ENCODE results near the gene TCIRG1. TPM values are rescaled to one million over a fixed set of nuclear protein-coding genes. Genes with fewer than 3 reads are reported as not detected.

The TCIRG1 gene
- total and polyA plus RNA-seq, 2 of the 13 experiments (the other 11 are each of a cell fraction or from before 2014, with no cell fraction given) = 48.0 to 69.6 TPM

- TF ChIP-seq PAXIP1 (CRISPR knock-in tag; conservative IDR thresholded peaks at IDR 0.05) = peak; percentile 86
- 0 out of 2 replicates have a peak, but pooled peaks have one; percentile 47 for TF ChIP-seq MYPOP (CRISPR knock-in tag; IDR thresholded peaks at IDR 0.05)
- peak; percentile 79 for TF ChIP-seq GATAD2A (CRISPR knock-in tag; IDR thresholded peaks at IDR 0.05)
- TF ChIP-seq NRL (CRISPR knock-in tag; IDR thresholded peaks at IDR 0.05; ENCODE audit: borderline replicate concordance) = no peak
- no peak for TF ChIP-seq DMTF1 (CRISPR knock-in tag; IDR thresholded peaks at IDR 0.05)
- TF ChIP-seq HOXA3 (CRISPR knock-in tag; IDR thresholded peaks at IDR 0.05) = peak; percentile 69
- no peak for TF ChIP-seq XBP1 (CRISPR knock-in tag; IDR thresholded peaks at IDR 0.05)
- 0 out of 2 replicates have a peak, but pooled peaks have one; percentile 18 for TF ChIP-seq ZNF644 (CRISPR knock-in tag; IDR thresholded peaks at IDR 0.05; ENCODE audit: low read depth)
- no peak for TF ChIP-seq HOXA9 (CRISPR knock-in tag; IDR thresholded peaks at IDR 0.05; ENCODE audit: borderline replicate concordance)
- TF ChIP-seq HIC2 (CRISPR knock-in tag; IDR thresholded peaks at IDR 0.05; ENCODE audit: low read depth) = peak; percentile 82
- TF ChIP-seq NFYB (CRISPR knock-in tag; IDR thresholded peaks at IDR 0.05) = no peak
- 0 out of 2 replicates have a peak, but pooled peaks have one; percentile 19 for TF ChIP-seq ZFP1 (CRISPR knock-in tag; IDR thresholded peaks at IDR 0.05)
- no peak for TF ChIP-seq ZNF530 (CRISPR knock-in tag; IDR thresholded peaks at IDR 0.05; ENCODE audit: low read depth)
- TF ChIP-seq DNMT3B (CRISPR knock-in tag; conservative IDR thresholded peaks at IDR 0.05) = no peak
- TF ChIP-seq HDAC2 (CRISPR knock-in tag; IDR thresholded peaks at IDR 0.05) = peak; percentile 74; the same call in 1 of the 2 replicates
These were observed 25.8 kb upstream of the TCIRG1 start (continued) for GRCh38 chr11:68012843-68013610.

Data from HepG2 (cell line).